Astrocyte of the cerebellum (primary cell): Measurements from ENCODE around the gene SLX9.
A peak's percentile ranks its signal among the peaks of the same experiment; 100 is the strongest.
"Not testable (repeated sequence)": the region's sequence is repeated elsewhere in the genome, so short reads cannot be mapped to it uniquely, and the experiment has no call there.

ENCODE experiments used
- DNase-seq: peaks from one replicate; pipeline ENCODE4 v3.0.0-alpha.2; 2011; ENCODE audit warnings: low read depth
- H3K4me3 ChIP-seq: 2 replicates; pipeline ENCODE4 v1.5.1; 2011; ENCODE audit warnings: mild to moderate bottlenecking, low read depth, low read length, moderate library complexity
- in situ Hi-C: cut with HindIII; loops from 2 replicates; pipeline ENCODE4 v1.10.0; 2017; ENCODE audit warnings: low sequenced_read_pairs
- TF ChIP-seq, protein P1 (sequence below): IDR thresholded peaks from 2 replicates; pipeline ENCODE4 v1.5.1; 2012; ENCODE audit warnings: low read length, low read depth, moderate library complexity, mild to moderate bottlenecking; ENCODE audit errors: missing control alignments

Gene SLX9

DNA sequence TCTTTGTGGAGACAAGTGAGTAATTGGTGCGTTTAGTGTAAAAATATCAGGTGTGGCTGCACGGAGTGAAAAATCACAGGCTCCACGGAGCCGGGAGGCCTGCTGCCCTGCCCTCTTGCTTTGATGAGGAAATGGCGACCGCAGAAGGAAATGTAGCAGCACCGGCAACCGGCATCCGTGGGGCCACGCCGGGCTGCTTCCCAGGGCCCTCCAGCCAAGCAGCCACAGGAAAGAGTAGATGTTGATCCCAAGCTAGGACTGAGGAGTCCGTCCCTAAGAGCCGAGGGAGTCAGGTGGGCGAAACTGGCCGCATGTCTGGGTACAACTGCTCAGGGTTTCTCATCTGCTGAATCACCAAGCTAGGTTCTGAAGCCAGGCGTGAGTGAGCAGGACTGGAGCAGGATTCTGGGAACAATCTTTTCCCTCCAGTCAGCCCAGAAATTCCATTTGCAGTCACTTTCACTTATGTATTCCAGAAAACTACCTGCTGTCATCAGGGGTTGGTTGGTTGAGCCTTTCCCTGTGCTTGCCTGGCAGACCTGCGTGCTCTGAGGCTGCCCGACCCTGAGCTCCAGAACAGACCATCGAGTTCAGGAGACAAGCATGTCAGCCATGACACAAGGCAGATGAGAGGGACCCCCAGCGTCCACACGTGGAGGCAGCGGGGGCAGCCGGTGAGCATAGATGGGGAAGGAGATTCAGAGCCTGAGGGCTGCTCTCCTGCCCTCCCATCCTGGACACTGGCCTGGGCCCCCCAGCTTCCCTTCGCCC is 13.3 kb upstream of the SLX9 start:
- TF ChIP-seq, protein P1, sequence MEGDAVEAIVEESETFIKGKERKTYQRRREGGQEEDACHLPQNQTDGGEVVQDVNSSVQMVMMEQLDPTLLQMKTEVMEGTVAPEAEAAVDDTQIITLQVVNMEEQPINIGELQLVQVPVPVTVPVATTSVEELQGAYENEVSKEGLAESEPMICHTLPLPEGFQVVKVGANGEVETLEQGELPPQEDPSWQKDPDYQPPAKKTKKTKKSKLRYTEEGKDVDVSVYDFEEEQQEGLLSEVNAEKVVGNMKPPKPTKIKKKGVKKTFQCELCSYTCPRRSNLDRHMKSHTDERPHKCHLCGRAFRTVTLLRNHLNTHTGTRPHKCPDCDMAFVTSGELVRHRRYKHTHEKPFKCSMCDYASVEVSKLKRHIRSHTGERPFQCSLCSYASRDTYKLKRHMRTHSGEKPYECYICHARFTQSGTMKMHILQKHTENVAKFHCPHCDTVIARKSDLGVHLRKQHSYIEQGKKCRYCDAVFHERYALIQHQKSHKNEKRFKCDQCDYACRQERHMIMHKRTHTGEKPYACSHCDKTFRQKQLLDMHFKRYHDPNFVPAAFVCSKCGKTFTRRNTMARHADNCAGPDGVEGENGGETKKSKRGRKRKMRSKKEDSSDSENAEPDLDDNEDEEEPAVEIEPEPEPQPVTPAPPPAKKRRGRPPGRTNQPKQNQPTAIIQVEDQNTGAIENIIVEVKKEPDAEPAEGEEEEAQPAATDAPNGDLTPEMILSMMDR, result no peak
- DNase-seq, result no peak
- H3K4me3 ChIP-seq, result no peak overlapping the region
- in situ Hi-C loops, result no loop called here

DNA sequence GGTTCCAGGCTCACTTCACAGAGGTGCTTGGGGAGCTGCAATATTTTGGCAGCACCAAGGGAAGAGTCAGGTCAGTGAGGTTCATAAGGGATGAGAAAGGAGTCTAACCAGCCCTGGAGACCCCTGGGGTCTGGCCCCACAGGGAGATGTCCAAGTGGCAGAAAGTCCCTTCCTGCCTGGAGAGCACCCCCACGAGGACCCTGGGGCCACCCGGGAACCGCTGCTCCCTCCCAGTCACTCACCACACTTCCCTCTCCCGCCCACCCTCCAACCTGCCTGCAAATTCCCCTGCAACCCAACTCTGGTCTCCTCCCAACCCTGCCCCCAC is 12.6 kb upstream of the SLX9 start:
- no peak overlapping the region for H3K4me3 ChIP-seq
- TF ChIP-seq, protein P1, result no peak
- in situ Hi-C loops, result no loop called here
- DNase-seq, result no peak

DNA sequence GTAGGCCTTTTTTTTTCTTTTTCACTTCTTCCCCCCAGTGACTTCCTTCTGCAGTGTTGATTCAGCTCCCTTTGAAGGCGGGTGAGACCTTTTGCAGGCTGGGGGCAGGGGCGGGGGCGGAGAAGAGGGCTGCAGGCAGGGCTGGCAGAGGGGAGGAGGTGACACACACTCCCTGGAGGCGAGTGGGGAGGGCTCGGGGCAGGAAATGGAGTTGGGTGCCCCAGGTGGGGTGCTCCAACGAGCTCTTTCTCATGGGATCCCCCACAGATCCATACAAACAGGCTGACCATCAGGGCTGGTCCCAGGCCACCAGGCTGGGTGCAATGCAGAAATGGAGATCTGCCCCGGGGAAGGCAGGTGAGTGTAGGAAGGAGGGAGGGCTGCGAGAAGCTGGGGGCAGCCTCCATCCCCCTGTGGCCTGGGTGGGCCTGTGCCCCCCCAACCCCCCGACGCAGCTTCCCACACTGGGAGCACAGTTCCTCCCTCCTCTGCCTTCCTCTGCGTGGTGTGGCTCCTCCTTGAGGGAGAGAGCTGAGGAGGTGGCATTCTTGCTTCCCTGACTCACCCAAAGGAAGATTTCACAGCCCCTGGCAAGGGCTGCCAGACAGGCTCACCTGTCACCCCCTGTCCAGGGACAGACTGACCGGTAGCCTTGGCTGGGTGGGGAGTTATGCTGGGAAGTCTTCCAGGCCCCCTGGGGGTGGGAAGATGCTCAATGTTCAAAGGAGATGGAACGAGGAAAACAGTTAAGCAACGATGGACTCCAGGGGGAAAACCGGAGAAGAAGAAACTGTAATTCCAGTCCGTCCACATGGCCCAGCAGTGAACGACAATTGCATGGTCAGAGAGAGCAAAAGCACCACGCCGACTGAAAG is 12.0 kb upstream of the SLX9 start:
- TF ChIP-seq, protein P1, result no peak
- in situ Hi-C loops, result no loop called here
- DNase-seq, result no peak
- H3K4me3 ChIP-seq, result no peak overlapping the region

DNA sequence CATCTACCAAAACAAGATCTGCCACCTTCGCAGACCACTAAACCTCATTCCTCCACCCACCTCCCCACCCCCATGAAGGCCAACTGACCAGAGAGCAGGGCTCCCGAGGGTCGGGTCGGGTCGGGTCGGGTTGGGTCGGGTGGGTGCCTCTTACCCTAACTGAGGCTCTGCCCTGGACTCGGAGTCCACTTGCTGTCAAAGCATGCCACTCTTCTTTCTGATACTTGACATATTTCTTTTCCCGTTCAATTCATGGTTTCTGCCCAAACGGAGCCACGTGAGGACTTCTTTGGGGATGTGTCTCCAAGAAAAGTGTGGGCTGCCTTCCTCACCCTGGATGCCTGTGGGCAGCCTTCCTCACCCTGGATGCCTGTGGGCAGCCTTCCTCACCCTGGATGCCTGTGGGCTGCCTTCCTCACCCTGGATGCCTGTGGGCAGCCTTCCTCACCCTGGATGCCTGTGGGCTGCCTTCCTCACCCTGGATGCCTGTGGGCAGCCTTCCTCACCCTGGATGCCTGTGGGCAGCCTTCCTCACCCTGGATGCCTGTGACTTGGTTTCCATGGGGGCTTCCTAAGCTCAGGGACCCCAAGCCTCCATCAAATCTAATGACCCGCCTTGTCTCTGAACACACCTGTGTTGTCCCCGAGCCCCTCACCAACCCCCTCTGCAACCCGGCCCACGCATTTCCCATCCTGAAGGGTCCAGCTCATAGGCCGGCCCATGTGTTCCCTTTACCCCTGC is 11.2 kb upstream of the SLX9 start:
- in situ Hi-C loops, H3K4me3 ChIP-seq: not testable (repeated sequence)
- peak; percentile 49 for DNase-seq

DNA sequence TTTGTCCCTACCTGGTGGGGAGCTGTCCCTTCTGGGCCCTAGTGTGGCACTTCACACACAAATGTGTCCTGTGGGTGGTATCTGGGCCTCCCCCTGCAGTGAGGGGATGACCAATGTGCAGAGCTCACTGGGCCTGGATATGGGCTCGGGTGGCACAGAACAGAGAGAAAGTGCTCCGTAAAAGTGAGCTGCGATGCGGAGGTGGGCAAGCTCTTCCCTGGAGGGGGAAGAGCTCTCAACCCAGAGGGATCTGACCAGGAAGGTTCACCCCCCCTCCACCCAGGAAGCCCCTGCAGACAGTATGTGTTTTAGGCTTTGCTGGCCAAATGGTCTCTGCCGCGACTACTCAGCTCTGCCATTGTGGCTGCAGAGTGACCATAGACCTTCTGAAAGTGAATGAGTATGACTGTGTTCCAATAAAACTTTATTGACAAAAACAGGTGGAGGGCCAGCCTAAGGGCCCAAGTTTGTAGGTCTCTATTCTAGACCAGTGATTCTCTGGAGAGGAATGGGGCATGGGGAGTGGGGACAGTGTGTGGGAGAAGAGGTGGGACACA is 10.5 kb upstream of the SLX9 start:
- in situ Hi-C loops, result no loop called here
- no peak overlapping the region for H3K4me3 ChIP-seq
- DNase-seq, result no peak
- TF ChIP-seq, protein P1, result no peak

DNA sequence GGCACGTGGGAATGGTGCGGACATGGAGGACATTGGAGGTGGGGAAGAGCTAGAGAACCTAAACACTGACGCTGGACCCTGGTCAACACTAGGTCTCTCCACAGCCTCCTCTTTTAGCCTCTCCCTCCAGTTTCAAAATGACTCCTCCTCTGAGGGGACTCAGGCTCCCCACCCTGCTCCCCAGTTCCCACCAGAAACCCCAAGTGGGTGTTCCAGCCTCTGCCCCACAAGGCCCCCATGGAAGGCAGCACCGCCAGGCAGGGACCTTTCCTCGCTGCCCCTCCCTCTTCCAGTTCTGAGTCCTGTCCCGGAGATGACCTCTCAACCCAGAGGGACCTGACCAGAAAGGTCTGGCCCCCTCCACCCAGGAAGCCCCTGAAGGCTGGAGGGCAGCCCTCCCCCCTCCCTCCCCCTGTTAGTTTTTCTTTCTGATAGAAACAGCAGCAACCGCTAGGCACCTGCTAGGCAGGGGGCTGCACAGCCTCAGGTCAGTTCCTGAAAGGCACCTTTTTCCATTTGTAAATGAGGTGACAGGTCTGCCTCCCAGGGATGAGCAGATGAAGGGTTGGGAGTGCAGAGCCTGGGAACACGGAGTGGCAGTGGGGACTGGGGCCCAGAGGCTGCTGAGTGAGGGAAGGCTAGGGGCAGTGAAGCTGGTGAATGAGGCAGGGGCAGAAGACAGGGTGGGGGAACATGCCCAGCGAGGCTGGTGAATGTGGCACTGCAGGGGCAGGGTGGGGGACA is 9.9 kb upstream of the SLX9 start:
- in situ Hi-C loops, result no loop called here
- DNase-seq, result no peak
- no peak overlapping the region for H3K4me3 ChIP-seq
- TF ChIP-seq, protein P1, result no peak
